NCI-H2171 (cell line): ENCODE results near the gene PROCA1.

Experiments
- DNase-seq: peaks from one replicate; lab custom pipeline; 2025; lab: John Stamatoyannopoulos, UW

Gene PROCA1

DNA sequence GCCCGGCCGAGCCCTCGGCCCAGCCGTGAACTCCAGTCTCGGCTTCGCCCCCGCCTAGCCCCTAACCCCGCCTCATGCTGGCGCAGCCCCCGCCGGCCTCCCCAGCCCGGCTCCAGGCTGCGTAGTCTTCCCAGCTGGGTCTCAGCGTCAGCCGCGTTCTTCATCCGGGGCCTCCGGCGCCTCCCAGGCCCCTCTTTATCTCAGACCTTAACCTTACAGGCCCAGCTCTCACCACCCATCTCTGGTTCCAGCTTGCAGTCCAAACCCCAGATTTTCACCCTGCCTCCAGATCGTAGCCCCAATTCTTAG is at the start of gene PROCA1:
Gene PROCA1 (minus strand): TSS at position 166 of the 309 bp plus-strand sequence. CDS start 228 bp downstream, outside the sequence.
- no peak for DNase-seq

- DNase-seq, result no peak
These were observed 49.2 kb upstream of the PROCA1 start for GRCh38 chr17:28760601-28761562.

- no peak for DNase-seq
These were observed 47.7 kb upstream of the PROCA1 start for GRCh38 chr17:28759256-28759865.

- no peak for DNase-seq
These were observed 46.9 kb upstream of the PROCA1 start for GRCh38 chr17:28758411-28759121.

- DNase-seq, result no peak
These were observed 44.5 kb upstream of the PROCA1 start for GRCh38 chr17:28756049-28756804.

DNA sequence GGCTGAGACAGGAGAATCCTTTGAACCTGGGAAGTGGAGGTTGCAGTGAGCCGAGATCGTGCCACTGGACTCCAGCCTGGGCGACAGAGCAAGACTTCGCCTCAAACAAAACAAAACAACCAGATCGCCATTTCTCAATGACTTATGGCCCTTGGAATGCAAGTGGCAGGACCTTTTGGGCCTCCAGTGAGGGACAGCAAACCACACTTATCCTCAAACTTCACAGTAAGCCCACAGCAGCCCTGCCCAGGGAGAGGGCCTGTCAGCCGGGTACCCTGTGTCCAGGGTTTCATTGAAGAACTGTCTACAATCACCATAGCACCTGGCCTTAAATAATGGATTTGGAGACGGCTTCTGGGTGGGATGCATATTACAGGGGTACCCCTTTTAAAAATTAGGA is 43.8 kb upstream of the PROCA1 start:
- DNase-seq, result no peak

DNA sequence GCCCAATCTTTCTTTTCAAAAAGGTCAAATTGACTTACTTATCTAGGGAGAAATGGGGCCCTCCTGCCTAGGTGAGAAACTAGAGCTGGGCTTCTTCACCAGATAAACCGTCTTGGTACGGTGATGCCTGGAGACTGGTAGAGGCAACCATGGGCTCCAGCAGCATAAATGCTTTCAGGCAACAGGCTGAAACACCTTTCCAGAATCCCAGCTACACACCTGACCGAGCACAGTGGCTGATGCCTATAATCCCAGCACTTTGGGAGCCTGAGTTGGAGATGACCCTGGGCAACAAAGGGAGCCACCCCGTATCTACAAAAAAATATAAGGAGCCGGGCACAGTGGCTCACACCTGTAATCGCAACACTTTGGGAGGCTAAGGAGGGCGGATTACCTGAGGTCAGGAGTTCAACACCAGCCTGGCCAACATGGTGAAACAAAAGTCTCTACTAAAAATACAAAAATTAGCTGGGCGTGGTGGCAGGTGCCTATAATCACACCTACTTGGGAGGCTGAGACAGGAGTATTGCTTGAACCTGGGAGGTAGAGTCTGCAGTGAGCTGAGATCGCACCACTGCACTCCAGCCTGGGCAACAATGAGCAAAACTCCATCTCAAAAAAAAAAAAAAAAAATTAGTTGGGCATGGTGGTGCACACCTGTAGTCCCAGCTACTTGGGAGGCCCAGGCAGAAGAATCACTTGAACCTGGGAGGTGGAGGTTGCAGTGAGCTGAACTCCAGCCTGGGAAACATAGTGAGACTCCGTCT is 40.1 kb upstream of the PROCA1 start:
- no peak for DNase-seq

DNA sequence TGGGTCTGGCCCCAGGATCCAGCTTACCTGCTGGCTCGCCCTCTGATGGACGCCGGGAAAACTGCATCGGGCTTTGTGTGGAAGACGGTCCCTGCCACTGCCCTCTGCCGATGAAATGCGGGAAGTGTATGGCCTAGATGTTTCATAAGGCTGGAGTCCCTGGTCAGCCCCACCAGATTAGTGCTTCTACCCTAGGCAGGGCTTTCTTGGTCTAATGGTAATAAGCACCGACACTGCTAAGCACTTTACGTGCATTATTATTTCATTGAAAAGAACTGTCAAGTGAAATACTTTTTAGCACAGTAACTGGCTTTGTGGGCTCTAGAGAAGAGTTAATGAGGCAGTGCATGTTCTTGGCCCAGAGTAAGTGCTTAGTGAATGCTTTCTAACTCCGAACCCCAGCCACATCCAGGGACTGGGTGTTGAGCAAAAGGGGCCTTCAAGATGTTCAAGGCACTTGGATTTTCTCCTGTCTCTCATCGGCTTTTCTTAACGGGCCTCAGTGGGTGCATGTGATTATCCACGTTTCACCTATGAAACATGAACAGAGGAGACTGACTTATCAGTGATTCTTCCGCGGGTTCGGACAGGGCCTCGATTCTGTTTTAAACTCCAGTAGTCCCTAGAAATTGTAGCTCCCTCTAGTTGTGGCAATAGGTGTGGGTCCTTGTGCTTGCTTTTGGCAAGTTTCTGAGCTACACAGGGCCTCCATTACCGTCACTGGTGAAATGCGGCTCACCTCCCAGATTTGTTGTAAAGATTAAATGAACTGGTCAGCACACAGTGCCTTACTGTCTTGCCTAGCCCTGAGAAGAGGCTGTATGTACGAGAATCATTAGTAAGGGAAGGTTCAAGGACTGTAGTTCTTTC is 38.7 kb upstream of the PROCA1 start:
- peak; percentile 86 for DNase-seq

DNA sequence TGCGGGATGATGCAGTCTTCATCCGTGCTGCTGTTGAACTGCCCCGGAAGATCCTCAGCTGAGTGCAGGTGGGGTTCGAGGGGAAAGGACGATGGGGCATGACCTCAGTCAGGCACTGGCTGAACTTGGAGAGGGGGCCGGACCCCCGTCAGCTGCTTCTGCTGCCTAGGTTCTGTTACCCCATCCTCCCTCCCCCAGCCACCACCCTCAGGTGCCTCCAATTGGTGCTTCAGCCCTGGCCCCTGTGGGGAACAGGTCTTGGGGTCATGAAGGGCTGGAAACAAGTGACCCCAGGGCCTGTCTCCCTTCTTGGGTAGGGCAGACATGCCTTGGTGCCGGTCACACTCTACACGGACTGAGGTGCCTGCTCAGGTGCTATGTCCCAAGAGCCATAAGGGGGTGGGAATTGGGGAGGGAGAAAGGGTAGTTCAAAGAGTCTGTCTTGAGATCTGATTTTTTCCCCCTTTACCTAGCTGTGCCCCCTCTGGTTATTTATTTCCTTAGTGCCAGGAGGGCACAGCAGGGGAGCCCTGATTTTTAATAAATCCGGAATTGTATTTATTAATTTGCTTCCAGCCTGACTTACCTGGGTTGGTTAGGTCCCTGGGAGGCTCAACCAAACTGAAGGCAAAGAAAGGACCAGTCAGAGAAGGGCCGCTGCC is 38.0 kb upstream of the PROCA1 start:
- DNase-seq, result no peak

DNA sequence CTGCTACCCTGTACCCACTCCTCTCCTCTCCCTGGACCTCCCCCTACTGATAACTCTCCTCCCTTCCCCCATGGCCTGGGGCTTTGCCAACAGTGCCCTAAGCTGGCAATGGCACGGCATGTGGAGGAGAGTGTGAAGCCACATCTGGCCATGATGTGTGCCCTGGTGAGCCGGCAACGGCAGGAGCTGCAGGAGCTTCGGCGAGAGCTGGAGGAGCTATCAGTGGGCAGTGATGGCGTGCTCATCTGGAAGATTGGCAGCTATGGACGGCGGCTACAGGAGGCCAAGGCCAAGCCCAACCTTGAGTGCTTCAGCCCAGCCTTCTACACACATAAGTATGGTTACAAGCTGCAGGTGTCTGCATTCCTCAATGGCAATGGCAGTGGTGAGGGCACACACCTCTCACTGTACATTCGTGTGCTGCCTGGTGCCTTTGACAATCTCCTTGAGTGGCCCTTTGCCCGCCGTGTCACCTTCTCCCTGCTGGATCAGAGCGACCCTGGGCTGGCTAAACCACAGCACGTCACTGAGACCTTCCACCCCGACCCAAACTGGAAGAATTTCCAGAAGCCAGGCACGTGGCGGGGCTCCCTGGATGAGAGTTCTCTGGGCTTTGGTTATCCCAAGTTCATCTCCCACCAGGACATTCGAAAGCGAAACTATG is 37.3 kb upstream of the PROCA1 start:
- DNase-seq, result no peak

DNA sequence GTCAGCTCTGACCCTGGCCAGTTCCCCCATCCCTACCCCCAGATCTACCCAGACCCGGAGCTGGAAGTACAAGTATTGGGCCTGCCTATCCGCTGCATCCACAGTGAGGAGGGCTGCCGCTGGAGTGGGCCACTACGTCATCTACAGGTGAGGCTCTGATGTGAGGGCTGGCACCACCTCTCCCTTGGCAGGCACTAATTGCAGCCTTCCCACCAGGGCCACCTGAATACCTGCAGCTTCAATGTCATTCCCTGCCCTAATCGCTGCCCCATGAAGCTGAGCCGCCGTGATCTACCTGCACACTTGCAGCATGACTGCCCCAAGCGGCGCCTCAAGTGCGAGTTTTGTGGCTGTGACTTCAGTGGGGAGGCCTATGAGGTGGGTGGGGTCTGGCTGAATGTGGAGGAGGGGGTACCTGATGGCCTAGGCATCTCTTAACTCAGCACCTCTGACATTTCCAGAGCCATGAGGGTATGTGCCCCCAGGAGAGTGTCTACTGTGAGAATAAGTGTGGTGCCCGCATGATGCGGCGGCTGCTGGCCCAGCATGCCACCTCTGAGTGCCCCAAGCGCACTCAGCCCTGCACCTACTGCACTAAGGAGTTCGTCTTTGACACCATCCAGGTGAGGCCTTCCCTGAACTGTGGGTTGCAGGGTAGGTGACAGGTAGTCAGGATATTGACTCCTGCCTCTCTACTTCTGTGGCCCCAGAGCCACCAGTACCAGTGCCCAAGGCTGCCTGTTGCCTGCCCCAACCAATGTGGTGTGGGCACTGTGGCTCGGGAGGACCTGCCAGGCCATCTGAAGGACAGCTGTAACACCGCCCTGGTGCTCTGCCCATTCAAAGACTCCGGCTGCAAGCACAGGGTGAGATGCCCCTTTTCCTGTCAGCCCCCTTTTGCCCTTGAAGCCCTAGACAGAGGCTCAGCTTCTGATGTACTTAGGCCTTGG is 36.4 kb upstream of the PROCA1 start:
- DNase-seq, result no peak

DNA sequence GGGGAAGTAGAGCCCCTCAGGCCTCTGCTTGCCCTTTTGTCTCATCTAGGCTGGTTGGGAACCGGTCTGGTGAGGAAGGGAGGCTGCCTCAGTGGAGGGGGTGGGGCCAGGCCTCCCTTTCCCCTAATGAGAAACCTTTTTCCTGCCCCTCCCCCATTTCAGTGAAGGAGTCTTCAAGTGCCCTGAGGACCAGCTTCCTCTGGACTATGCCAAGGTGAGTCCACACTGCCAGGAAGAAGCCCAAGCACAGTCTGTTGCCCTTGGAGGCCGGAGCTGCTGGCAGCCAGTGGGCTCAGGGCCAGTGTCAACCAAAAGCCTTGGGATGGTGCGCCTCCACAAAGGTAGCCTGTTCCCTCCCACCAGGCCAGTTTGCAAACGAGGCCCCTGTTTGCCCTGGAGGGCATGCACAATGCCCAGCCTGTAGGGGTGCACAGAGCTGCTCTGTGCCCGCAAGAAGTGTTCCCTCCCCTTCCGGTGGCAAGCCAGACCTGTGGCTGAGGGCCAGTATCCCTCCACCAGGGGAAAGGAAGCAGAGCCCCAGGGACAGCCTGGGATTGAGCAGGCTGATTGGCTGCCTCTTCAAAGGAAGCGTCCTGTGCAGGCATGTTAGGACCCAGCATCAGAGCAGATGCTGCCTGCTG is 35.5 kb upstream of the PROCA1 start:
- peak; percentile 45 for DNase-seq

- DNase-seq, result peak; percentile 59
These were observed 34.9 kb upstream of the PROCA1 start for GRCh38 chr17:28746611-28747050.

GRCh38 chr17:28745786-28746411 is 34.2 kb upstream of the PROCA1 start:
- DNase-seq, result no peak

- peak; percentile 21 for DNase-seq
These were observed 33.5 kb upstream of the PROCA1 start for GRCh38 chr17:28744972-28745785.
